Neuronal stem cell (in vitro differentiated cells): ENCODE data around the gene NEU4.

Source experiments
- DNase-seq: peaks from one replicate; pipeline ENCODE4 v3.0.0-alpha.2; 2013; ENCODE audit warnings: low spot score
- H2AFZ ChIP-seq: one replicate; pipeline ENCODE4 v1.6.1; 2013; ENCODE audit warnings: mild to moderate bottlenecking, low read length, inconsistent platforms
- H2AK5ac ChIP-seq: 2 replicates; pipeline ENCODE4 v1.6.1; 2013; ENCODE audit warnings: low read depth, mild to moderate bottlenecking, inconsistent platforms, low read length, moderate library complexity, mixed read lengths
- H2BK120ac ChIP-seq: 2 replicates; pipeline ENCODE4 v1.6.1; 2013; ENCODE audit warnings: low read depth, mild to moderate bottlenecking, inconsistent platforms, low read length, moderate library complexity, mixed read lengths
- H2BK12ac ChIP-seq: one replicate; pipeline ENCODE4 v1.6.1; 2013; ENCODE audit warnings: low read length, inconsistent platforms
- H2BK15ac ChIP-seq: 2 replicates; pipeline ENCODE4 v1.6.1; 2013; ENCODE audit warnings: mild to moderate bottlenecking, low read length, inconsistent platforms, mixed read lengths
- H2BK5ac ChIP-seq: one replicate; pipeline ENCODE4 v1.6.1; 2013; ENCODE audit warnings: inconsistent platforms, mild to moderate bottlenecking, low read length, moderate library complexity
- H3K14ac ChIP-seq: one replicate; pipeline ENCODE4 v1.6.1; 2013; ENCODE audit warnings: low read length, inconsistent platforms
- H3K18ac ChIP-seq: 2 replicates; pipeline ENCODE4 v1.6.1; 2013; ENCODE audit warnings: low read length, inconsistent platforms
- H3K23ac ChIP-seq: 2 replicates; pipeline ENCODE4 v1.6.1; 2013; ENCODE audit warnings: low read depth, mild to moderate bottlenecking, mixed read lengths, low read length, inconsistent platforms; ENCODE audit not compliant: poor library complexity
- H3K27ac ChIP-seq: replicated peaks from 3 replicates; pipeline ENCODE4 v1.5.1; 2013; ENCODE audit warnings: low read length, inconsistent platforms
- H3K27me3 ChIP-seq, 3 experiments: 2 replicates each; pipeline ENCODE4 v1.6.1; 2013; ENCODE audit warnings: low read length in 3 of 3, mild to moderate bottlenecking in 2 of 3, inconsistent platforms in 1 of 3, low read depth in 1 of 3, mixed read lengths in 1 of 3, moderate library complexity in 1 of 3; ENCODE audit not compliant: control insufficient read depth in 3 of 3, insufficient read depth in 3 of 3
- H3K36me3 ChIP-seq, 2 donors: replicated peaks in 1 of 2; 2 replicates each; pipeline ENCODE4 v1.6.1; 2013; ENCODE audit warnings: low read length in 2 of 2; ENCODE audit not compliant: control insufficient read depth in 2 of 2, insufficient read depth in 2 of 2
- H3K4ac ChIP-seq: 2 replicates; pipeline ENCODE4 v1.6.1; 2013; ENCODE audit warnings: inconsistent platforms, mild to moderate bottlenecking, low read length, moderate library complexity
- H3K4me1 ChIP-seq, 2 donors: 1 replicate in 1 of 2; 2 replicates in 1 of 2; pipeline ENCODE4 v1.6.1; 2013; ENCODE audit warnings: low read length in 2 of 2, low read depth in 1 of 2; ENCODE audit not compliant: control insufficient read depth in 2 of 2, insufficient read depth in 1 of 2
- H3K4me2 ChIP-seq: one replicate; pipeline ENCODE4 v1.6.1; 2013; ENCODE audit warnings: mild to moderate bottlenecking, low read length, inconsistent platforms; ENCODE audit not compliant: insufficient read depth, poor library complexity, severe bottlenecking
- H3K4me3 ChIP-seq, 2 donors: 2 replicates each; pipeline ENCODE4 v1.5.1; 2013; ENCODE audit warnings: low read length in 2 of 2, mild to moderate bottlenecking in 2 of 2, inconsistent platforms in 1 of 2, moderate library complexity in 1 of 2
- H3K79me1 ChIP-seq: one replicate; pipeline ENCODE4 v1.6.1; 2013; ENCODE audit warnings: low read depth, mild to moderate bottlenecking, inconsistent platforms, low read length, moderate library complexity
- H3K9ac ChIP-seq: one replicate; pipeline ENCODE4 v1.6.1; 2013; ENCODE audit warnings: mild to moderate bottlenecking, low read depth, low read length, inconsistent platforms; ENCODE audit not compliant: poor library complexity
- H3K9me3 ChIP-seq, 2 donors: replicated peaks in 1 of 2; 2 replicates each; pipeline versions ENCODE3 to v1.6.1; 2013; ENCODE audit warnings: low read length in 2 of 2, mild to moderate bottlenecking in 2 of 2, inconsistent platforms in 1 of 2, low read depth in 1 of 2, mixed read lengths in 1 of 2, moderate library complexity in 1 of 2; ENCODE audit not compliant: control insufficient read depth in 2 of 2, insufficient read depth in 1 of 2
- H4K8ac ChIP-seq: one replicate; pipeline ENCODE4 v1.6.1; 2013; ENCODE audit warnings: low read depth, mild to moderate bottlenecking, inconsistent platforms, low read length, moderate library complexity
- H4K91ac ChIP-seq: one replicate; pipeline ENCODE4 v1.6.1; 2013; ENCODE audit warnings: low read length, low read depth, mild to moderate bottlenecking, inconsistent platforms; ENCODE audit not compliant: poor library complexity
- WGBS, 2 donors: extraction: QIAGEN DNeasy Blood & Tissue Kit; methylation state at CpG; one replicate each; pipeline ENCODE4 v1.1.7; 2013; ENCODE audit warnings: missing lambda C conversion rate in 2 of 2, mixed read lengths in 1 of 2; ENCODE audit not compliant: insufficient read length in 2 of 2, insufficient replicate concordance in 1 of 2; ENCODE audit errors: extremely low coverage in 2 of 2; 5-methylcytosine and 5-hydroxymethylcytosine counted together

Gene NEU4

GRCh38 chr2:241769819-241770184, 39.2 kb upstream of the NEU4 start:
- H4K91ac ChIP-seq, result no peak overlapping the region
- peak overlapping the region; percentile 99 for H2AK5ac ChIP-seq
- H3K79me1 ChIP-seq, result no peaks in the 10 kb centered on the region
- peak overlapping the region; percentile 4 for H2BK15ac ChIP-seq
- no peaks in the 10 kb centered on the region for H3K9me3 ChIP-seq
- peak overlapping the region; percentile 58 for H2BK12ac ChIP-seq
- peaks cover 18 to 25% of the 10 kb centered on the region in 2 donors for H3K4me1 ChIP-seq
- peak overlapping the region; percentile 69 for H3K4ac ChIP-seq
- H3K36me3 ChIP-seq, result no peaks in the 10 kb centered on the region
- H4K8ac ChIP-seq, result no peak overlapping the region
- peak overlapping the region; percentile 96 for H3K18ac ChIP-seq
- WGBS, 2 donors, result no CpG with 5 or more reads among the region's 13 CpGs
- H3K27me3 ChIP-seq, result no peaks in the 10 kb centered on the region
- no peak overlapping the region for H3K9ac ChIP-seq
- no peak overlapping the region for H2AFZ ChIP-seq
- H3K27ac ChIP-seq, result no peak overlapping the region
- peak overlapping the region; percentile 62 for H3K23ac ChIP-seq
- H2BK5ac ChIP-seq, result peak overlapping the region; percentile 93
- no peak overlapping the region for H2BK120ac ChIP-seq
- no peak for DNase-seq
- no peak overlapping the region for H3K4me3 ChIP-seq
- no peak overlapping the region for H3K14ac ChIP-seq
- no peak overlapping the region for H3K4me2 ChIP-seq

GRCh38 chr2:241770185-241770935, 38.6 kb upstream of the NEU4 start:
- peak overlapping the region; percentile 93 for H2BK12ac ChIP-seq
- H3K36me3 ChIP-seq, result no peaks in the 10 kb centered on the region
- H3K4me1 ChIP-seq, result peaks cover 16 to 22% of the 10 kb centered on the region in 2 donors
- H4K91ac ChIP-seq, result no peak overlapping the region
- no peak overlapping the region for H3K4me3 ChIP-seq
- no peak for DNase-seq
- H3K4me2 ChIP-seq, result no peak overlapping the region
- H3K23ac ChIP-seq, result peak overlapping the region; percentile 62
- H3K14ac ChIP-seq, result no peak overlapping the region
- H2BK15ac ChIP-seq, result peak overlapping the region; percentile 99
- H3K79me1 ChIP-seq, result peaks cover 2% of the 10 kb centered on the region
- H3K9ac ChIP-seq, result peak overlapping the region; percentile 39
- peak overlapping the region; percentile 35 for H2BK120ac ChIP-seq
- peak overlapping the region; percentile 96 for H3K18ac ChIP-seq
- peak overlapping the region; percentile 69 for H3K4ac ChIP-seq
- no CpG with 5 or more reads among the region's 27 CpGs for WGBS, 2 donors
- peak overlapping the region; percentile 99 for H2AK5ac ChIP-seq
- no peaks in the 10 kb centered on the region for H3K9me3 ChIP-seq
- peak overlapping the region; percentile 96 for H2BK5ac ChIP-seq
- peak overlapping the region; percentile 24 for H2AFZ ChIP-seq
- H3K27ac ChIP-seq, result peak overlapping the region; percentile 86
- peak overlapping the region; percentile 56 for H4K8ac ChIP-seq
- no peaks in the 10 kb centered on the region for H3K27me3 ChIP-seq

- H4K8ac ChIP-seq, result peak overlapping the region; percentile 56
- H3K4me3 ChIP-seq, result no peak overlapping the region
- H3K27ac ChIP-seq, result peak overlapping the region; percentile 86
- no peak for DNase-seq
- H3K27me3 ChIP-seq, result no peaks in the 10 kb centered on the region
- H3K14ac ChIP-seq, result peak overlapping the region; percentile 63
- H3K79me1 ChIP-seq, result peaks cover 2% of the 10 kb centered on the region
- H3K23ac ChIP-seq, result peak overlapping the region; percentile 89
- WGBS, 2 donors, result no CpG with 5 or more reads among the region's 12 CpGs
- H2AFZ ChIP-seq, result peak overlapping the region; percentile 30
- no peak overlapping the region for H3K4ac ChIP-seq
- peak overlapping the region; percentile 96 for H3K18ac ChIP-seq
- peak overlapping the region; percentile 39 for H3K9ac ChIP-seq
- peak overlapping the region; percentile 2 for H3K4me2 ChIP-seq
- peaks cover 16 to 22% of the 10 kb centered on the region in 2 donors for H3K4me1 ChIP-seq
- peak overlapping the region; percentile 35 for H2BK120ac ChIP-seq
- H3K36me3 ChIP-seq, result no peaks in the 10 kb centered on the region
- H3K9me3 ChIP-seq, result no peaks in the 10 kb centered on the region
- peak overlapping the region; percentile 92 for H4K91ac ChIP-seq
- peak overlapping the region; percentile 94 for H2BK12ac ChIP-seq
- H2BK5ac ChIP-seq, result peak overlapping the region; percentile 96
- H2AK5ac ChIP-seq, result peak overlapping the region; percentile 99
- H2BK15ac ChIP-seq, result peak overlapping the region; percentile 99
Observed at GRCh38 chr2:241770936-241771285, 38.1 kb upstream of the NEU4 start.

GRCh38 chr2:241771286-241772062, 37.5 kb upstream of the NEU4 start:
- Histone ChIP-seq H3K9me3 (no peaks in the 10 kb centered on the region), H3K23ac (peak overlapping the region; percentile 89), H2AFZ (peak overlapping the region; percentile 65), H3K14ac (peak overlapping the region; percentile 63), H3K4ac (no peak overlapping the region), H4K91ac (peak overlapping the region; percentile 92), H3K9ac (no peak overlapping the region), H2BK120ac (peak overlapping the region; percentile 35), H4K8ac (no peak overlapping the region), H3K27me3 (no peaks in the 10 kb centered on the region), H3K27ac (peak overlapping the region; percentile 86), H3K4me2 (no peak overlapping the region), H3K36me3 (no peaks in the 10 kb centered on the region), H2BK12ac (peak overlapping the region; percentile 94), H3K18ac (peak overlapping the region; percentile 96), H2BK15ac (peak overlapping the region; percentile 99), H3K4me1 (peaks cover 16 to 22% of the 10 kb centered on the region in 2 donors), H3K79me1 (peaks cover 2% of the 10 kb centered on the region), H2AK5ac (peak overlapping the region; percentile 99), H3K4me3 (no peak overlapping the region), H2BK5ac (peak overlapping the region; percentile 96)
- no CpG with 5 or more reads among the region's 38 CpGs for WGBS, 2 donors
- DNase-seq, result peak; percentile 57
